Glomerular endothelial cell (primary cell): Measurements from ENCODE around the gene ZFPM1. TPM values are rescaled to one million over a fixed set of nuclear protein-coding genes. Genes with fewer than 3 reads are reported as not detected.

ENCODE experiments used
- DNase-seq: peaks from one replicate; pipeline ENCODE4 v3.0.0-alpha.2; 2011; ENCODE audit warnings: low read depth, low spot score; ENCODE audit errors: extremely low read depth
- total RNA-seq: library from RNA; depleted of rRNA; stranded (reverse); fragments of >200 nt; gene quantifications from 2 replicates; pipeline ENCODE4 v1.2.3, GENCODE V29; 2015

The ZFPM1 gene
- total RNA-seq, 1 donor from 2014 or later: 3.3 TPM

- no peak for DNase-seq
Measured at GRCh38 chr16:88433632-88434352, 19.3 kb upstream of the ZFPM1 start.

- no peak for DNase-seq
Measured at GRCh38 chr16:88434353-88434690, 18.8 kb upstream of the ZFPM1 start.

GRCh38 chr16:88434746-88435145 is 18.3 kb upstream of the ZFPM1 start:
- no peak for DNase-seq

GRCh38 chr16:88435437-88436355 is 17.4 kb upstream of the ZFPM1 start:
- no peak for DNase-seq

GRCh38 chr16:88436796-88437195 is 16.3 kb upstream of the ZFPM1 start:
- no peak for DNase-seq

- no peak for DNase-seq
Measured at GRCh38 chr16:88437367-88437964, 15.6 kb upstream of the ZFPM1 start.

GRCh38 chr16:88438084-88438870 is 14.8 kb upstream of the ZFPM1 start:
- DNase-seq: no peak

GRCh38 chr16:88439016-88439415 is 14.1 kb upstream of the ZFPM1 start:
- no peak for DNase-seq

GRCh38 chr16:88439706-88440105 is 13.4 kb upstream of the ZFPM1 start:
- no peak for DNase-seq

GRCh38 chr16:88440111-88440510 is 13.0 kb upstream of the ZFPM1 start:
- no peak for DNase-seq

GRCh38 chr16:88440686-88441405 is 12.2 kb upstream of the ZFPM1 start:
- no peak for DNase-seq

- DNase-seq: no peak
Measured at GRCh38 chr16:88441460-88441859, 11.6 kb upstream of the ZFPM1 start.

GRCh38 chr16:88442383-88442726 is 10.7 kb upstream of the ZFPM1 start:
- DNase-seq: no peak

- no peak for DNase-seq
Measured at GRCh38 chr16:88442727-88443576, 10.1 kb upstream of the ZFPM1 start.

- no peak for DNase-seq
Measured at GRCh38 chr16:88444826-88445582, 8.1 kb upstream of the ZFPM1 start.

GRCh38 chr16:88445583-88445960 is 7.5 kb upstream of the ZFPM1 start:
- DNase-seq: no peak

GRCh38 chr16:88446061-88446460 is 7.0 kb upstream of the ZFPM1 start:
- no peak for DNase-seq

- no peak for DNase-seq
Measured at GRCh38 chr16:88446736-88447135, 6.3 kb upstream of the ZFPM1 start.

GRCh38 chr16:88447881-88448280 is 5.2 kb upstream of the ZFPM1 start:
- DNase-seq: no peak
